ENCODE data around the gene IQSEC3.

Gene IQSEC3

GRCh38 chr12:147242-147641, 80.7 kb downstream of the IQSEC3 start:
- TF ChIP-seq CTCF (IDR thresholded peaks at IDR 0.05; ENCODE audit: extremely low read depth, insufficient read depth, missing control alignments): no peak
- no peak for DNase-seq (ENCODE audit: low spot score)
- in situ Hi-C loops (cut with MboI; ENCODE audit: low pct_unique_long_range_greater_than_20kb, low sequenced_read_pairs, unreplicated experiment): no loop called here

GRCh38 chr12:148676-149416, 82.3 kb downstream of the IQSEC3 start:
- no peak for DNase-seq (ENCODE audit: low spot score)
- TF ChIP-seq CTCF (IDR thresholded peaks at IDR 0.05; ENCODE audit: extremely low read depth, insufficient read depth, missing control alignments): no peak
- in situ Hi-C loops (cut with MboI; ENCODE audit: low pct_unique_long_range_greater_than_20kb, low sequenced_read_pairs, unreplicated experiment): no loop called here

GRCh38 chr12:151579-151978, 85.0 kb downstream of the IQSEC3 start:
- TF ChIP-seq CTCF (IDR thresholded peaks at IDR 0.05; ENCODE audit: extremely low read depth, insufficient read depth, missing control alignments): no peak
- no peak for DNase-seq (ENCODE audit: low spot score)
- in situ Hi-C loops (cut with MboI; ENCODE audit: low pct_unique_long_range_greater_than_20kb, low sequenced_read_pairs, unreplicated experiment): no loop called here

- DNase-seq (ENCODE audit: low spot score): no peak
- in situ Hi-C loops (cut with MboI; ENCODE audit: low pct_unique_long_range_greater_than_20kb, low sequenced_read_pairs, unreplicated experiment): no loop called here
- TF ChIP-seq CTCF (IDR thresholded peaks at IDR 0.05; ENCODE audit: extremely low read depth, insufficient read depth, missing control alignments): no peak
Measured at GRCh38 chr12:152440-152839, 85.9 kb downstream of the IQSEC3 start.

GRCh38 chr12:153080-153746, 86.6 kb downstream of the IQSEC3 start:
- DNase-seq (ENCODE audit: low spot score): peak; percentile 87
- in situ Hi-C loops (cut with MboI; ENCODE audit: low pct_unique_long_range_greater_than_20kb, low sequenced_read_pairs, unreplicated experiment): no loop called here

GRCh38 chr12:154058-154457, 87.5 kb downstream of the IQSEC3 start:
- in situ Hi-C loops (cut with MboI; ENCODE audit: low pct_unique_long_range_greater_than_20kb, low sequenced_read_pairs, unreplicated experiment): no loop called here

More at GRCh38 chr12:153080-153746, 86.6 kb downstream of the IQSEC3 start:
- TF ChIP-seq CTCF (IDR thresholded peaks at IDR 0.05; ENCODE audit: extremely low read depth, insufficient read depth, missing control alignments): peak; percentile 87

More at GRCh38 chr12:154058-154457, 87.5 kb downstream of the IQSEC3 start:
- no peak for TF ChIP-seq CTCF (IDR thresholded peaks at IDR 0.05; ENCODE audit: extremely low read depth, insufficient read depth, missing control alignments)
- DNase-seq (ENCODE audit: low spot score): no peak

Measured in GM13977 (cell line).